ENCODE measurements around the gene ASIC2. TPM values are rescaled to one million over a fixed set of nuclear protein-coding genes. Genes with fewer than 3 reads are reported as not detected.

Gene ASIC2
- total RNA-seq, 1 experiment from 2014 or later, result 0.74 TPM

DNA sequence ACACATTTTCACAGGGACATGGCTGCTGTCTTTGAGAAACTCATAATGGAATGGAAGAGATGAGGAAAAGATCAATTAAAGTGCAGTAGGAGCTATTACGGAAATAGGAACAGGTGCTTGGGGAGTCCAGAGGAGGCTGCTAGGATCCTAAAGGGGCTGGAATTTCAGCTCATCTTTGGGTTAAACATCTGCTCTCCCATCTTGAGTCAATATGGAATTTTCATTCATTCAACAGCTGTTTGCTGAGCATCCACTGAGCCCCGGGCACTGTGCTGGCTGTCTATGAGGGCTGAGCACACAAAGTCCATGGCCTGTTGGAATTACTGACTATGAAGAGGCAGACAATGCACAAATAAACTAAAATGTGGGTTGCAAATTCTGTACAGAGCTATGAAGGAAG is 47.9 kb downstream of the ASIC2 start:
- no CpG with 5 or more reads among the region's 2 CpGs for WGBS (ENCODE audit: extremely low coverage, insufficient read length, low lambda C conversion rate)
- Mint-ChIP-seq H3K4me1 (peaks cover 0 to 2% of the 10 kb centered on the region in 2 experiments; a peak in 1 of 4 replicates), H3K9me3 (no peaks in the 10 kb centered on the region), H3K27ac (no peak overlapping the region), H3K4me3 (no peak overlapping the region), H3K27me3 (ENCODE audit: low read depth) (peaks cover 12% of the 10 kb centered on the region), H3K36me3 (ENCODE audit: insufficient read depth in 1 of 3, low read depth in 3 of 3) (no peaks in the 10 kb centered on the region)
- TF ChIP-seq, protein P1, sequence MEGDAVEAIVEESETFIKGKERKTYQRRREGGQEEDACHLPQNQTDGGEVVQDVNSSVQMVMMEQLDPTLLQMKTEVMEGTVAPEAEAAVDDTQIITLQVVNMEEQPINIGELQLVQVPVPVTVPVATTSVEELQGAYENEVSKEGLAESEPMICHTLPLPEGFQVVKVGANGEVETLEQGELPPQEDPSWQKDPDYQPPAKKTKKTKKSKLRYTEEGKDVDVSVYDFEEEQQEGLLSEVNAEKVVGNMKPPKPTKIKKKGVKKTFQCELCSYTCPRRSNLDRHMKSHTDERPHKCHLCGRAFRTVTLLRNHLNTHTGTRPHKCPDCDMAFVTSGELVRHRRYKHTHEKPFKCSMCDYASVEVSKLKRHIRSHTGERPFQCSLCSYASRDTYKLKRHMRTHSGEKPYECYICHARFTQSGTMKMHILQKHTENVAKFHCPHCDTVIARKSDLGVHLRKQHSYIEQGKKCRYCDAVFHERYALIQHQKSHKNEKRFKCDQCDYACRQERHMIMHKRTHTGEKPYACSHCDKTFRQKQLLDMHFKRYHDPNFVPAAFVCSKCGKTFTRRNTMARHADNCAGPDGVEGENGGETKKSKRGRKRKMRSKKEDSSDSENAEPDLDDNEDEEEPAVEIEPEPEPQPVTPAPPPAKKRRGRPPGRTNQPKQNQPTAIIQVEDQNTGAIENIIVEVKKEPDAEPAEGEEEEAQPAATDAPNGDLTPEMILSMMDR (conservative IDR thresholded peaks at IDR 0.05), result no peak
- Histone ChIP-seq H3K4me2 (ENCODE audit: insufficient read depth, insufficient read length, low read length) (no peak overlapping the region), H4K91ac (ENCODE audit: insufficient read length, low read depth, low read length) (no peak overlapping the region), H2AK5ac (ENCODE audit: insufficient read length, low read length) (no peak overlapping the region), H3K18ac (ENCODE audit: insufficient read length, low read depth, low read length) (no peak overlapping the region), H3K4me1 (ENCODE audit: insufficient read depth, low read length) (no peaks in the 10 kb centered on the region), H2BK5ac (ENCODE audit: insufficient read length, low read length) (no peak overlapping the region), H4K8ac (replicated peaks; ENCODE audit: insufficient read length, low read depth, low read length) (no peak overlapping the region), H2BK15ac (ENCODE audit: low read depth, low read length) (no peak overlapping the region), H3K14ac (ENCODE audit: insufficient read depth, low read length) (no peak overlapping the region), H3K56ac (ENCODE audit: insufficient read length, low read depth, low read length) (no peak overlapping the region), H3T11ph (ENCODE audit: low read length) (no peak overlapping the region), H2AFZ (ENCODE audit: low read length) (no peak overlapping the region), H4K5ac (ENCODE audit: insufficient read length, low read depth, low read length) (no peak overlapping the region), H3K79me2 (ENCODE audit: insufficient read depth, low read length) (no peaks in the 10 kb centered on the region), H4K20me1 (ENCODE audit: control insufficient read depth, insufficient read depth, insufficient read length) (peaks cover 2% of the 10 kb centered on the region), H3K23ac (ENCODE audit: insufficient read length, low read depth, low read length) (no peak overlapping the region), H3K9ac (ENCODE audit: extremely low read depth, insufficient read length, low read length) (no peak overlapping the region), H2BK20ac (ENCODE audit: low read depth, low read length, poor library complexity, severe bottlenecking) (no peak overlapping the region), H2BK12ac (ENCODE audit: insufficient read length, low read depth, low read length) (no peak overlapping the region), H2BK120ac (ENCODE audit: low read depth, low read length, poor library complexity, severe bottlenecking) (no peak overlapping the region), H3K9me3 (ENCODE audit: control insufficient read depth, low read depth, low read length) (no peaks in the 10 kb centered on the region), H3K27me3 (ENCODE audit: insufficient read depth, low read length) (no peaks in the 10 kb centered on the region), H3K23me2 (ENCODE audit: insufficient read length, low read depth, low read length, poor library complexity, severe bottlenecking) (no peaks in the 10 kb centered on the region), H3K27ac (ENCODE audit: insufficient read length, low read depth, low read length) (no peak overlapping the region), H3K79me1 (ENCODE audit: insufficient read depth, low read depth, low read length, poor library complexity, severe bottlenecking) (no peaks in the 10 kb centered on the region), H3K4ac (ENCODE audit: low read depth, low read length) (no peak overlapping the region)
- DNase-seq, result no peak

Measured in H9 (cell line).